ENCODE data around the gene MRPL36. TPM values are rescaled to one million over a fixed set of nuclear protein-coding genes. Genes with fewer than 3 reads are reported as not detected.
A peak's percentile ranks its signal among the peaks of the same experiment; 100 is the strongest.
"Not testable (repeated sequence)": the region's sequence is repeated elsewhere in the genome, so short reads cannot be mapped to it uniquely, and the experiment has no call there.

The MRPL36 gene
- total RNA-seq, result 10 to 100 TPM; 51.4 to 64.9 TPM

DNA sequence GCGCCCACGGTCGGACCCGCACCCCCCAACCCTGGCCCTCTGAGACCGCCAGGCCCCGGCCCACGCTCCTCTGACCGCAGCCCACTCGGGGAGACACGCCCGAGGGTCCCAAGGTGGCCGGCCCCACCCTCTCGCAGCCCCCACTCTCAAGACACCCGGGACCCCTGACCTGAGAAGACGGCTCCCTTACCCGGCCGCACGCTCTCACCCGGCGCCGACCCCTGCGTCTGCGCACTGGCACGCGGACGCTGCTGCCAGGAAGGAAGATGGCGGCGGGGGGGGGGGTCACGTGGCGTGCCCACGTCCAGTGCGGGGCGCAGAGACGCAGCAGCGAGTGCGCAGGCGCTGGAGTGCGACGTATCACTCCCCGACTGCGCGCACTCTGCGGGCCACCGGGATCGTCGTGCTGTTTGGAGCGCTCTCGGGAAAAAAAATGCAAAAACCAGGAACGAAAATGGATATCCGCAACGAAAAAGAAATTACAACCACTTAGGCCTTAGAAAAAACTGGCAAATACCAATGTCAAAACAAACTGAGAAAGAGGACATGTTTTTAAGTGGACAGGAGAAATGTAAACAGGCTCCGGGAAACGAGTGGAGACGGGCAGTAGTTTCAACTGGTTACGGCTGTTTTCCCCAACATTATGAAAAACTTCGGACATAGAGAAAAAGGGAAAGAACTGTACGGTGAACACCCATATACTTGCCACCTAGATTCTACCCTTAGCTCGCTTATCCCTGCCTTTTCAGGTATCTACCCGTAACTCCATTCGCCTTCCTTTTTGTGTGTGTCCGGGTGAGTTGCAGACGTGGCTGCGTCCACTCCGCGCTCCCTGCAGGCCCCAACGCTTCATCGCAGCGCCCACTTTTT is at the start of gene MRPL36:
Gene MRPL36 (minus strand): TSS at position 236 of the 870 bp plus-strand sequence. CDS start 902 bp downstream, outside the sequence.
- H3K36me3 Mint-ChIP-seq (ENCODE audit: low read depth), result peaks cover 53% of the 10 kb centered on the region
- H3K27me3 Mint-ChIP-seq, result no peaks in the 10 kb centered on the region
- peak; percentile 79 for ATAC-seq
- H3K4me3 Mint-ChIP-seq, result peak within 1 kb of the TSS; percentile 94
- H3K4me1 Mint-ChIP-seq, result peaks cover 54% of the 10 kb centered on the region
- POLR2A ChIA-PET, result no interaction called here
- CTCF ChIA-PET, result interaction anchor here (0.9 to 1.2 kb wide), 2 partner anchors 11 to 37 kb away, joined by 3 read pairs; no protein-coding TSS in a partner anchor
- DNase-seq, result peak; percentile 97
- no peaks in the 10 kb centered on the region for H3K9me3 Mint-ChIP-seq (ENCODE audit: low read depth)
- intact Hi-C loops (cut with DNase I, micrococcal nuclease), result loop anchor here (1.0 to 10.0 kb wide), 8 partner anchors 8 to 1583 kb away; partner anchors contain the start of genes BRD9 (in 1 of the 2), CCDC127 (in 1 of the 2), CLPTM1L (in 1 of the 2) and SDHA (in 1 of the 2)
- H3K27ac Mint-ChIP-seq, result peak within 1 kb of the TSS; percentile 97

- intact Hi-C loops (cut with DNase I, micrococcal nuclease), result no loop called here
- no peak overlapping the region for H3K4me3 Mint-ChIP-seq
- H3K4me1 Mint-ChIP-seq, result no peaks in the 10 kb centered on the region
- DNase-seq, result no peak
- no peaks in the 10 kb centered on the region for H3K9me3 Mint-ChIP-seq (ENCODE audit: low read depth)
- no peaks in the 10 kb centered on the region for H3K36me3 Mint-ChIP-seq (ENCODE audit: low read depth)
- ChIA-PET POLR2A (no interaction called here), CTCF (no interaction called here)
- peaks cover 34% of the 10 kb centered on the region for H3K27me3 Mint-ChIP-seq
- ATAC-seq, result no peak
- H3K27ac Mint-ChIP-seq, result no peak overlapping the region
Measured at GRCh38 chr5:1847611-1848010, 48.0 kb upstream of the MRPL36 start.

- no peak overlapping the region for H3K27ac Mint-ChIP-seq
Measured at GRCh38 chr5:1847056-1847455, 47.4 kb upstream of the MRPL36 start.

DNA sequence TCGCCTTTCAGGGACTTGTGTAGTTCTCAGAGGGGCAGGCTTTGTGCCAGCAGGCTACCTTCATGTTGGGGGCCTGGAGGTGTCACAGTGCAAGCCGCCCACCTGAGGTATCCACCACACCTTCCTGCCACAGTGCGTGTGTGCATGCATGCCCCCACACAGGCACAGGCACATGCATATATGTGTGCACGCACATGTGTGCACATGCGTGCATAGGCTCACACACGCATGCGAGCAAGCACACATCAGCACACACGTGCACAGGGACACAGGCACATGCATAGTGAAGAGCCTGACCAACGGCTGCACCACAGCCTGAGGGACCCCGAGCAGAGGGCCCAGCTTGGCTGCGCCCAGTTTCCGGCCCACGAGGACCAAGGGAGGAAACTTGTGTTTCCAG is 46.9 kb upstream of the MRPL36 start:
- no peaks in the 10 kb centered on the region for H3K9me3 Mint-ChIP-seq (ENCODE audit: low read depth)
- POLR2A ChIA-PET, result no interaction called here
- DNase-seq (no peak), ATAC-seq (no peak)
- no peak overlapping the region for H3K4me3 Mint-ChIP-seq
- no peak overlapping the region for H3K27ac Mint-ChIP-seq
- CTCF ChIA-PET, result no interaction called here
- intact Hi-C loops (cut with DNase I, micrococcal nuclease), result no loop called here
- H3K27me3 Mint-ChIP-seq, result peaks cover 33% of the 10 kb centered on the region
- H3K36me3 Mint-ChIP-seq (ENCODE audit: low read depth), result no peaks in the 10 kb centered on the region
- H3K4me1 Mint-ChIP-seq, result no peaks in the 10 kb centered on the region

More at GRCh38 chr5:1847056-1847455, 47.4 kb upstream of the MRPL36 start:
- Mint-ChIP-seq H3K36me3 (ENCODE audit: low read depth) (no peaks in the 10 kb centered on the region), H3K9me3 (ENCODE audit: low read depth) (no peaks in the 10 kb centered on the region), H3K4me1 (no peaks in the 10 kb centered on the region), H3K27me3 (peaks cover 36% of the 10 kb centered on the region), H3K4me3 (no peak overlapping the region)
- ATAC-seq (no peak), DNase-seq (no peak)
- ChIA-PET POLR2A (no interaction called here), CTCF (no interaction called here)
- intact Hi-C loops (cut with DNase I, micrococcal nuclease), result no loop called here

- CTCF ChIA-PET, result no interaction called here
- POLR2A ChIA-PET, result no interaction called here
- intact Hi-C loops (cut with DNase I, micrococcal nuclease), result no loop called here
- ATAC-seq, result no peak
- H3K4me1 Mint-ChIP-seq, result no peaks in the 10 kb centered on the region
- H3K36me3 Mint-ChIP-seq (ENCODE audit: low read depth), result no peaks in the 10 kb centered on the region
- no peak for DNase-seq
- no peak overlapping the region for H3K27ac Mint-ChIP-seq
- H3K9me3 Mint-ChIP-seq (ENCODE audit: low read depth), result no peaks in the 10 kb centered on the region
- no peak overlapping the region for H3K4me3 Mint-ChIP-seq
- H3K27me3 Mint-ChIP-seq, result peaks cover 28% of the 10 kb centered on the region
Measured at GRCh38 chr5:1845696-1846095, 46.1 kb upstream of the MRPL36 start.

DNA sequence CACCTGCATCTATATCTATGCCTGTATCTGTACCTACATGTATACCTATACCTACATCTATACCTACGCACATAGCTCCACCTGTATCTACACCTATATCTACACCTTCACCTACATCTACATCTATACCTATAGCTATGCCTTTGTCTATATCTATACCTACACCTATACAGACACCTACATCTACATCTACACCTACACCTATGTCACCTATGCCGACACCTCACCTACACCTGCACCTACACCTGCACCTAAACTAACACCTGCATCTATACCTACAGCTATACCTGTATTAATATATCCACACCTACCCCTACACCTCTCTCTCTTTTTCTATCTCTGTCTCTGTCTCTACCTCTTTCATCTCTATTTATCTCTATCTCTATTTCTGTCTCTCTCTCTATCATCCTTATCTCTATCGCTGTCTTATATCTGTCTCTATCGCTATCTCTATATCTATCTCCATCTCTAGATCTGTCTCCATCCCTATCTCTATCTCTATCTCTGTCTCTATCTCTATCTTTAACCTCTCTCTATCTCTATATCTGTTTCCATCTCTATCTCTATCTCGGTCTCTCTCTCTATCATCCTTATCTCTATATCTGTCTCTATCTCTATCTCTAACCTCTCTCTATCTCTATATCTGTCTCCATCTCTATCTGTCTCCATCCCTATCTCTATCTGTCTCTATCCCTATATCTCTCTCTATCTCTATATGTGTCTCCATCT is 45.2 kb upstream of the MRPL36 start:
- H3K4me1 Mint-ChIP-seq, result no peaks in the 10 kb centered on the region
- ChIA-PET CTCF (no interaction called here), POLR2A (no interaction called here)
- intact Hi-C loops (cut with DNase I, micrococcal nuclease), result no loop called here
- H3K27me3 Mint-ChIP-seq, result peaks cover 26% of the 10 kb centered on the region
- no peaks in the 10 kb centered on the region for H3K9me3 Mint-ChIP-seq (ENCODE audit: low read depth)
- ATAC-seq, result no peak
- no peak overlapping the region for H3K4me3 Mint-ChIP-seq
- H3K36me3 Mint-ChIP-seq (ENCODE audit: low read depth), result no peaks in the 10 kb centered on the region
- H3K27ac Mint-ChIP-seq, result no peak overlapping the region
- no peak for DNase-seq

DNA sequence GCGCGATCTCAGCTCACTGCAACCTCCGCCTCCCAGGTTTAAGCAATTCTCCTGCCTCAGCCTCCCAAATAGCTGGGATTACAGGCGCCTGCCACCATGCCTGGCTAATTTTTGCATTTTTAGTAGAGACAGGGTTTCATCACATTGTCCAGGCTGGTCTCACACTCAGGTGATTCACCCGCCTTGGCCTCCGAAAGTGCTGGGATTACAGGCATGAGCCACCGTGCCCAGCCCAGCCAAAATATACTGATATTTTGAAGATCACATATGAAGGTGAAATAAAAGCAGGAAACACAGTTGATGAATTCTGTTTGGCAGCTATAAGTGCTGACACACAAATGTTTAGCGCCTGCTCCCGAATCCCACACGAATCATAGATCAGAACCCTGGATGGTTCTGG is 44.1 kb upstream of the MRPL36 start:
- intact Hi-C loops (cut with DNase I, micrococcal nuclease); CTCF ChIA-PET; DNase-seq; H3K4me3 Mint-ChIP-seq; POLR2A ChIA-PET; H3K9me3 Mint-ChIP-seq (ENCODE audit: low read depth); H3K36me3 Mint-ChIP-seq (ENCODE audit: low read depth); H3K27ac Mint-ChIP-seq; H3K4me1 Mint-ChIP-seq; ATAC-seq: not testable (repeated sequence)
- peaks cover 20% of the 10 kb centered on the region for H3K27me3 Mint-ChIP-seq

GRCh38 chr5:1842004-1842819 is 42.6 kb upstream of the MRPL36 start:
- Mint-ChIP-seq H3K4me3 (no peak overlapping the region), H3K36me3 (ENCODE audit: low read depth) (no peaks in the 10 kb centered on the region), H3K9me3 (ENCODE audit: low read depth) (no peaks in the 10 kb centered on the region), H3K4me1 (no peaks in the 10 kb centered on the region), H3K27me3 (peaks cover 10% of the 10 kb centered on the region), H3K27ac (no peak overlapping the region)
- intact Hi-C loops (cut with DNase I, micrococcal nuclease), result no loop called here
- DNase-seq (no peak), ATAC-seq (no peak)
- POLR2A ChIA-PET, result no interaction called here
- CTCF ChIA-PET, result no interaction called here

- Mint-ChIP-seq H3K4me1 (no peaks in the 10 kb centered on the region), H3K36me3 (ENCODE audit: low read depth) (no peaks in the 10 kb centered on the region), H3K27me3 (peaks cover 10% of the 10 kb centered on the region), H3K4me3 (no peak overlapping the region), H3K9me3 (ENCODE audit: low read depth) (no peaks in the 10 kb centered on the region), H3K27ac (no peak overlapping the region)
- POLR2A ChIA-PET, result no interaction called here
- intact Hi-C loops (cut with DNase I, micrococcal nuclease), result no loop called here
- CTCF ChIA-PET, result no interaction called here
- no peak for ATAC-seq
- no peak for DNase-seq
Measured at GRCh38 chr5:1840741-1841521, 41.3 kb upstream of the MRPL36 start.

DNA sequence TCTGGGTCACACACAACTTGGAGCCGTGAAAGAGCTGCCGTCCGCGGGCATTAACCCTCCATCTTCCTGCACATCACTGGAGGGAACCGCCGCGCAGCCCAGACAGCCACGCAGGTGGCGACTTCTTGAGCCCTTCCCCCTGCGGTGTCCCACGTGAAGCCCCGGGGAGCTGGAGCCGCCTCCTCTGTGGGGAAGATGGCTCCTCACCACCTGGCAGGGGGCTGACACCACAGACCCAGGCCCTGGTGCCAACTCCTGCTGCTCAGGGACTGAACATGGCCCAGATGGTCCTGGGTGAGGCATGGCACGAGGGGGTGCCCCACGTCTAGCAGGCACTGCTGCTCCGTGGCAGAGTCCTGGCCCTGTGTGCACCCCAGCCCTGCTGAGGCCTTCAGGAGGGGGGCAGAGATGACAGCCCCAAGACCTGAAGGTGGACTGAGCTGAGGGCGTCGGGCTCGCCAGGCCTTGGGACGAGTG is 40.5 kb upstream of the MRPL36 start:
- DNase-seq (no peak), ATAC-seq (no peak)
- Mint-ChIP-seq H3K4me3 (no peak overlapping the region), H3K27me3 (peaks cover 10% of the 10 kb centered on the region), H3K9me3 (ENCODE audit: low read depth) (no peaks in the 10 kb centered on the region), H3K4me1 (no peaks in the 10 kb centered on the region), H3K36me3 (ENCODE audit: low read depth) (no peaks in the 10 kb centered on the region), H3K27ac (no peak overlapping the region)
- POLR2A ChIA-PET, result no interaction called here
- intact Hi-C loops (cut with DNase I, micrococcal nuclease), result no loop called here
- CTCF ChIA-PET, result no interaction called here

GRCh38 chr5:1838013-1838412 is 38.4 kb upstream of the MRPL36 start:
- Mint-ChIP-seq H3K4me1 (no peaks in the 10 kb centered on the region), H3K27ac (no peak overlapping the region), H3K4me3 (no peak overlapping the region), H3K36me3 (ENCODE audit: low read depth) (no peaks in the 10 kb centered on the region), H3K27me3 (peaks cover 10% of the 10 kb centered on the region), H3K9me3 (ENCODE audit: low read depth) (no peaks in the 10 kb centered on the region)
- intact Hi-C loops (cut with DNase I, micrococcal nuclease), result no loop called here
- POLR2A ChIA-PET, result no interaction called here
- ATAC-seq, result no peak
- DNase-seq, result no peak
- CTCF ChIA-PET, result no interaction called here

Data from activated CD4-positive, alpha-beta T cell treated with anti-CD3 and anti-CD28 coated beads for 36 hours (primary cell).